ENCODE measurements around the gene VSTM2L.
A peak's percentile ranks its signal among the peaks of the same experiment; 100 is the strongest.

Gene VSTM2L

DNA sequence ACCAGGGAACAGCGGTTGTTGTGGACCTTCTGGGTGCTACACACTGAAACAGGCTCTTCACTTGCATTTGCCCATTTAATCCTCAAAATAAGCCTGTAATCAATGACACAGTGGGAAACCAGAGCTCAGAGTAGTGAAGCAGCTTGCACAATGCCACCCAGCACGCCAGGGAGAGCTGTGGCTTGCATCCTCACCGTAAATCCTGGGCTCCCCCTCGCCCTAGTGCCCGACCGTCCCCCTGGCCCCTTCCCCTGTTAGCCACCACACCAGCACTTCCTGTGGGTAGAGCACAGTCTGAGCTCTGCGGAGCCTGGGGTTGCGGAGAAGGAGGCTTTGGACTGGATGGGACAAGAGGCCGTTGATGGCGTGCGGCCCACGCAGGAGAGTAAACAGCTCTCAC is 14.5 kb downstream of the VSTM2L start:
- DNase-seq (ENCODE audit: extremely low read depth in 1 of 2, low read depth in 1 of 2) = no peak

- DNase-seq (ENCODE audit: extremely low read depth in 1 of 2, low read depth in 1 of 2) = no peak
These were observed 15.1 kb downstream of the VSTM2L start for GRCh38 chr20:37918035-37918434.

DNA sequence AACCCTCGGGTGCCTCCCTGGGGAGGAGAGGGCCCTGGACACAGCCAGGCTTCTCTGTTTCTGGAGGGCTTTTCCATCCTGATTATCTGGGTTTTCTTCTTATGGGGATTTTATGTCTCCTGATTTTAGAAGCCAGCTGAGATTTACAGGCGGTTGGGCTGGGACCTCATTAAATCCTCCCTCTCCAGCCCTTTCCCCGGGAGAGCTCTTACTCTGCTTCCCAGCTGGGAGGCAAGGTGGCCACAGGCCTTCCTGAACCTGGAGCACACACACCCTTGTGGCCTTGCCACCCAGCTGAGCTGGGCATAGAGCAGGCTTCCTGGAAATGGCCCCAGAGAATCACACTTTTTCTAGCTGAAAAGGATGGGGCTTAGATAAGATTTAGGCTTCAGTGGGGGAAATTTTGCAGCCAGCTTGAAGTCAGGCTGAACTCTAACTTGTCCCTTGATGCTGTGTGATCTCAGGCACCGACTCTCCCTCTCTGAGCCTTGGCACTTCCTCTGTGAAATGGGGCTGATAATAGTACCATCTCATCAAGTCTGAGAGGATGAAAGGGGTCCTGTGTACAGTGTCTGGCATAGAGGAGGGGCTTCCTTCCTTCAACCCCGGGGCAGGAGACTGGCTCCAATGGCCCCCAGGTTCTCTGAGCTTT is 16.6 kb downstream of the VSTM2L start:
- no peak for DNase-seq (ENCODE audit: extremely low read depth in 1 of 2, low read depth in 1 of 2)

DNA sequence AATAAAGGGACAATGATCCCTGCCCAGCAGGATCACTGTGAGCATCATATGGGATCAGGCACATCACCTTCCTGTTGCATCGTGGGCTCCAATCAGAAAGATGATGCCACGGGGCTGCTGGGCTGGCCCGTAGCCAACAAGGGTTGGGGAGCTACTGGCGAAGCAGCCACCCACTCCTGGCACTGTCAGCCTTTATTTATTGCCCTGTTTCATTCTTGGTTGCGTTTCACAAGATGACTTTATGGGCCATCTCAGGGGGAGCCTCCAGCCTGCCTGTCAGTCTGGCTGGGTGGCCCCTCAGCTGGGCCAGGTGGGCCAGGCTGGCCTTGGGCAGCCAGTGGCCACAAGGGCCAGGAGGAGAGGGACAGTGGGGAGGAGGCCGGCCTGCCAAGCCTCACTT is 17.3 kb downstream of the VSTM2L start:
- DNase-seq (ENCODE audit: extremely low read depth in 1 of 2, low read depth in 1 of 2) = no peak

DNA sequence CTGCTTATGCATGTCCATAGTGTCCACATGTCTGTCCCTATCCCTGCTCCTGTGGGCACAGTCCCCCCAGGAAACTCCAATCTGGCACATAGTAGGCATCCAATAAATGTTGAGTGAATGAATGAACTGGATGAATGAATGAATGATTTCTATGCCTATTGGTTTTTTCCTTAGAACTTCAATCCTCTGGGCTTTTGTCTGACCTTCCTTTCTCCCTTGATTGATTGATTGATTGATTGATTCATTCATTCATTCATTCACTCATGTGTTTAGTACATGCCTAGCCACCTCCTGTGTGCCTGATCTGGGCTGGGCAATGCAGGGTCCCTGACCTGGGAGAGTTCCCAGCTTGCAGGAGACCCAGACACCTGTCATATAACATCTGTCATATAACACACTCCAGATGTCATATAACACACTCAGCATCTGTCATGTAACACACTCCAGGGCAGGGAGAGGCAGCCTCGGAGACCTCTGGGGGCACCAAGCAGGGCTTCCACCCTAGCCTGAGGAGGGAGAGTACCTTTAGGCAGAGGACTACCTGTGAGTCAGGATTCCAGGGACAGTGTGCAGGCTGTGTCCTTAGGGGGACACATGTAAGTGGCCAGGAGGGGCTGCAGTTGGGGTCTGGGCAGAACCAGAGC is 17.9 kb downstream of the VSTM2L start:
- DNase-seq (ENCODE audit: extremely low read depth in 1 of 2, low read depth in 1 of 2) = no peak

GRCh38 chr20:37921341-37921929 is 18.5 kb downstream of the VSTM2L start:
- no peak for DNase-seq (ENCODE audit: extremely low read depth in 1 of 2, low read depth in 1 of 2)

- peak; percentile 10 to 59 for DNase-seq (ENCODE audit: extremely low read depth in 1 of 2, low read depth in 1 of 2)
These were observed 19.1 kb downstream of the VSTM2L start for GRCh38 chr20:37922016-37922415.

- no peak for DNase-seq (ENCODE audit: extremely low read depth in 1 of 2, low read depth in 1 of 2)
These were observed 22.6 kb downstream of the VSTM2L start for GRCh38 chr20:37925265-37926165.

DNA sequence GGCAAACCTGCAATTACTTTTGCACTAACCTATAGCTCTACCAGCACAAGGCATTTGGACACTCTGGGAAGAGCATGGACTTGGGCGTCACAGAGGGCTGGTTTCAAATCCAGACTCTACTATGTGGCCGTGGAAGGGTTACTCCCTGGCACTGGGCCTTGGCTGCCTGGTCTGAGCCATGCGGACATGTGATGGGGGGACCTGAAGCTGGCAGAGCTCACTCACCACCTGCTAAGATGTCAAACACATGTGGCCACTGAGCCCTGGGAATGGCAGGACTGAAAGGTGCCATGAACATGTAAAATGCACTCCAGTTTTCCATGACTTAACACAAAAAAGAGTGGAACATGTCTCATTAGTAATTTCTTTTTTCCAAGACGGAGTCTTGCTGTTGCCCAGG is 23.7 kb downstream of the VSTM2L start:
- no peak for DNase-seq (ENCODE audit: extremely low read depth in 1 of 2, low read depth in 1 of 2)

DNA sequence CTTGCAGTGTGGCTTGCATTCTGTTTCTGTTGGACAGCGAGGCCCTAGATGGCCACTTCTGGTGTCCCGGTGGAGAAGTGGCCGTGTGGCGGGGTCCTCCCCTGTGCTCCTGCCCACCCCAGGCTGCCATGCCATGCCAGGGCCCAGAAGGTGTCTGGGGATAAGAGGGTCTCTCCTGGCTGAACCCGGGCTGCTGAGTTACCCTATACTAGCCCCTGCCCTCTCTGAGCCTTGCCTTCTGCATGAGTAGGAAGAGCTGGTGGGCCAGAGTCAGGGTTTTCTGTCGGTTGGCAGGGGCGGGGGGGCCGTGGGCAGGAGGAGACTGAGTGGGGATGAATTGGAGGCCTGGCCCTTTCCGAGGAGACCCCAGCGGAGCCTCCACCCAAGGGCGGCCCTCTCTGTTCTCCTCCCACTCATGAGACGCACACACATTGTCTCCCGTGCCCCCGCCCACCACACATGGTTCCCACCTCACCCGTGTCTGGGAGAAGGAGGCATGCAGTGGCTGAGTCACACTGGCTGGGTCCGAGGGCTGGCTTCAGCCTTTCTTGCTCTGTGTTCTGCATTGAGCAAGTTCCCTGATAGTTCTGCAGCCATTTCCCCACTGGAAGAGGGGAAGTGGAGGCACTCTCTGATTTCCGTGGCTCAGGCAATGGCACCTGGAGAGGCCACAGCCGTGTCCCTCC is 24.6 kb downstream of the VSTM2L start:
- DNase-seq (ENCODE audit: extremely low read depth in 1 of 2, low read depth in 1 of 2) = no peak

GRCh38 chr20:37928996-37929682 is 26.2 kb downstream of the VSTM2L start:
- DNase-seq (ENCODE audit: extremely low read depth in 1 of 2, low read depth in 1 of 2) = no peak

GRCh38 chr20:37929683-37930014 is 26.7 kb downstream of the VSTM2L start:
- DNase-seq (ENCODE audit: extremely low read depth in 1 of 2, low read depth in 1 of 2) = no peak

DNA sequence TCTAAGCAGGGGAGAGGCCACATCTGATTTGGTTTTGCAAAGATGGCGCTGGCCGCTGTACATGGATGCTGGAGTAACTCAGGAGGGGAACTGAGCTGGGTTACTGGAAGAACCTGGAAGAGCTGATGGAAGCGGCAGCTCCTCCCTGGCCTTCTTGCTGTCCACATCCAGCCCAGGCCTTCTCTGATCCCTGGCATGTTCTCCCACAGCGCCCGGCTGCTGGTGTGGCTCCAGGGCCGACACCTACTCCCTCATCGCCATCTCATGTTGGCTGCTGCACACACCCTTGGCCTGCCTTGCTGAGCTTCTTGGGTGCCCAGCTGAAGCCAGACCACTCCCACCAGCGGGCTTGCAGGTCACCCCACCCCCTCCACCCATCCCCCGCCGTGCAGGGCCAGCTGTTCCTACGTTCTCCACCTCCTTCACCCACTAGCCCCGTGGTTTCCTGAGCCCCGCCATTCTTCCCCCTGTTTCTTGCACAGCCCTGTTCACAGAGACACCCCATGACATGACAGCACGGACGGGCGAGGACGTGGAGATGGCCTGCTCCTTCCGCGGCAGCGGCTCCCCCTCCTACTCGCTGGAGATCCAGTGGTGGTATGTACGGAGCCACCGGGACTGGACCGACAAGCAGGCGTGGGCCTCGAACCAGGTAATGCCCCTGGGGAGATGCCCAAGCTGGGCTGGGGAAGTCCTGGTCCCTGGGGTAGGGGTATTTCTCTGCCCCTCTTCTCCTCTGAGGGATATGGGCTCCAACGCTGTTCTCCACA is 28.4 kb downstream of the VSTM2L start:
- DNase-seq (ENCODE audit: extremely low read depth in 1 of 2, low read depth in 1 of 2) = no peak

DNA sequence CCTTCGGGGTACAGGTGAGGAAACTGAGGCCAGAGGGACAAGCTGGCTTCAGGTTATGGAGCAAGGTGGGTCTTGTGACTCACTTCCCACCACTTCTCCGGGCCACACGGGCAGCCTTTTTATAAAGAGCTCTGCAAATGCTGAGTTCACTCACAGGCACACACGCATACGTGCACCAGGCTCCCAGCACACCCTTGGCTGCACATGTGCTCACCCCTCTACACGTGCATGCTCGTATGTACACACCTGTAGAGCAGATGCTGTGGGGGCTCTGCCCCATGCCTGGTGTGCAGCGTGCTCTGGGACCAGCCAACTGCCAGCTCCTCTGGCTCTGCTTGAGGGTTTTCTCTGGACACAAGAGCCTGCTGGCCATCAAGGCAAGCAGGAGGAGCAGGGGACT is 29.1 kb downstream of the VSTM2L start:
- DNase-seq (ENCODE audit: extremely low read depth in 1 of 2, low read depth in 1 of 2) = no peak

GRCh38 chr20:37932919-37933318 is 30.0 kb downstream of the VSTM2L start:
- no peak for DNase-seq (ENCODE audit: extremely low read depth in 1 of 2, low read depth in 1 of 2)

- DNase-seq (ENCODE audit: extremely low read depth in 1 of 2, low read depth in 1 of 2) = no peak
These were observed 31.1 kb downstream of the VSTM2L start for GRCh38 chr20:37933786-37934633.

DNA sequence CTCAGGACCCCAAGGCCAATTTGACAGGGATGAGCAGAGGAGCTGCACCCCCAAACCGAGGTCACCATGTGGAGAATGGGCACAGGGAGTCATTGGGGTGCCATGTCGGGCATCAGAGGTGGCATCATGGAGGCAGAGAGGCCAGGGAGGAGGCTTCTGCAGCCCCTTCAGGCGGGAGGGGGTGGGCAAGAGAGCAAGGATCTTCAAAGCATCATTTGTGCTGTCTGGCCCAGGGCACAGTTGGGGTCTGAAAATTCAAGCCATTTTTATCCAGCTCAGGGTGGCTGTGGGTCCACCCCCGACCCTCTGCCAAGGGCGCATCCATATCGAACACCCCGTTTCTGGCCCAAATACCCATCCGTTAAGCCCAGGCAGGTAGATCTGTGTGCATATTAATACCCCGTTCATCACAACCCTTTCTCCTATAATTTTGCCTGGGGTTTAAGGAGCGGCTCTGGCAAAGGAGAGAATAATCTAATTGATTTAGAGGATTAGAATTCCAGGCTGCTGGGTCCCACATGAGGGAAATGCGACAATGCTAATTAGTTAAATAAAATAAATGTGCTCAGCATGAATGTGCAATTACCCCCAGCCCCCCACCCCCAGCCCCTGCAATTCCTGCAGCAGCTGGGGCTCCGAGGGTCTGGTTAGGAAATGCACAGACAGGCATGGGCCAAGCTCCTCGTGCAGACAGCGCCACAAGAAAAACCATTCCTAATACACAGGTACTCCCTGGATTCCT is 31.9 kb downstream of the VSTM2L start:
- DNase-seq (ENCODE audit: extremely low read depth in 1 of 2, low read depth in 1 of 2) = no peak

- DNase-seq (ENCODE audit: extremely low read depth in 1 of 2, low read depth in 1 of 2) = no peak
These were observed 32.5 kb downstream of the VSTM2L start for GRCh38 chr20:37935435-37935834.
